ENCODE results near the gene MCF2L.
"Not testable (repeated sequence)": the region's sequence is repeated elsewhere in the genome, so short reads cannot be mapped to it uniquely, and the experiment has no call there.

The MCF2L gene

DNA sequence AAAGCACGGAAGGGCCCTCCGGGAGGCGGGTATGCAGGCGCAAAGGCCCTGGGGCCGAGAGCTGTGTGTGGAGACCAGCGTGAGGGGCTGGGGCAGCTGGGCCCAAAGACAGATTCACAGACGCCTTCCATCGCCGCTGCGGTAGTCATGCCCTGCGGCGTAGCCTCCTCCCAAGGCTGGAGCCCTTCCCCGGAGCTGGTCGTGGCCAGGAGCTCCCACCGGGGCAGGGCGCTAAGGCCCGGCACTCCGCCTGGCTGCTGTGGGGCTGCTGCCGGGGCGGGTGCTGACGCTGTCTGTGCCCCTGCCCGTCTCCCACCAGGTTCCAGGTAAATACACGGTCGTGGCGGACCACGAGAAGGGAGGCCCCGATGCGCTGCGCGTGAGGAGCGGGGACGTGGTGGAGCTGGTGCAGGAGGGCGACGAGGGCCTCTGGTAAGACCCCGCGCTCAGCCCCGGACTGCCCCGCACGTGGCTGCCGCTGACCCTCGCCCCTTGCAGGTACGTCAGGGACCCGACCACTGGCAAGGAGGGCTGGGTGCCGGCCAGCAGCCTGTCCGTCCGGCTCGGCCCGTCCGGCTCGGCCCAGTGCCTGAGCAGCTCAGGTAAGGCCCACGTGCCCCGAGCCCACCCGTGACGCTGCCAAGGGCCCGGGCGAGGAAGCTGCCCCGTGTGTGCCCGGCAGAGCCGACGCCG, 127.2 kb downstream of the MCF2L start:
- no peak for DNase-seq (ENCODE audit: low read depth)

DNA sequence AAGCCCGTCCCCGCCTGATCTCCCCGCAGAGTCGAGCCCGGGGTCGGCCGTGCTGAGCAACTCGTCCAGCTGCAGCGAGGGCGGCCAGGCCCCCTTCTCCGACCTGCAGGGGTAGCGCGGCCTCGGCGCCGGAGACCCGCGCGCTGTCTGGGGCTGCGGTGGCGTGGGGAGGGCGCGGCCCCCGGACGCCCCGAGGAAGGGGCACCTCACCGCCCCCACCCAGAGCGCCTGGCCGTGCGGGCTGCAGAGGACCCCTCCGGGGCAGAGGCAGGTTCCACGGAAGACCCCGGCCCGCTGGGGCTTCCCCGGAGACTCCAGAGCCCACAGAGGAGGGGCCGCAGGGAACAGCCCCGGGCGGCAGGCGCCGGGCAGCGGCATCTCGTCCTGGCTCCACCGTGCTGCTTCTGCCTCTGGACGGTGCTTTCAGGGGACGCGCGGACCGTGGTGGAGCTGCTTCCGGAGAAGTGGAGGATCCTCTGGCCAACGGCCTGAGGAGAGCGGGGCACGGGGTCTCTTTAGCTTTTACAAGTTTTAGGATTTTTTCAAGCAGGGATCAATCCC, 127.8 kb downstream of the MCF2L start:
- DNase-seq (ENCODE audit: low read depth) = no peak

DNA sequence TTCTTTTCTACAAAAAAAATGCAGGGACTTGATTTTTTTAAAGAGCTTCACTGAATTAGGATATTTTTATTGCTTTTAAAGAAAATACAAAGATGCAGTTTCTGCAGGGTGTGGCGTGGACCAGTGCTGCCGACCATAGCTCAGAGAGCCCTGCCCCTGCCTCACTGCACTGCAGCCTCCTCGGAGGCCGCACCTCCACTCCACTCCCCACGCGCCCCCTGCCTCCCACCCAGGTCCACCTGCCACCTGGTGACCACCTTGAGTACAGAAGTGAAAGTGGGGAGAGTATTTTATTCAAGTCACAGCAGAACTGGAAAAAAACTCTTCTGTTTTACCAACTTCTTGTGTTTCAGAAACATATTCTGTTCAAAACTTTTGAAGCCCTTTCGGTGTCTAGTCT, 128.6 kb downstream of the MCF2L start:
- no peak for DNase-seq (ENCODE audit: low read depth)

DNA sequence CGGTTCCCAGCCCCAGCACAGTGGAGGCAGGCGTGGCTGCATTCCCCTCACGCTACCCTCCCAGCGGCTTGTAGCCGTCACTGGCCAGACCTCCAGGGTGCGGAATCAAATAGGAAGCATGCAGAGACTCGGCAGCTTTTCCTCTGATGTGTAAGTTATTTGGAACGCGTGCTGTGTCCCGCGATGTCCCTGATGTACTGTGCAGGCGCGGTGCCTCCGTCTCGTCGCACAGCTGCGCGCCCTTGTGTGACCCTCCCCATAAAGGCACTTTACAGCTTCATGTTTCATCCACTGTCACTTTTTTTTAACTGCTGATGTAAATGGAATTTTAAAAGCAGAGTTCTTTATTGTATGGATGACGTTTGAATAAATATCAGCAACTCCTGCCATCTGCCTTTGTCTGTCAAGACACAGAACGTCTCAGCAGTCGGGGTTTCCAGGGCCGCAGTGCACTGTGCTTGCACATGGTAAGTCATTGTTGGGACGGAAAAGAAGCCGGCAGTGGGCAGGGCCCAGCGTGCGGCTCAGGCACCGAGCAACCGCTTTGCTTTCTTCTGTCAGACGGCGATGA, 129.2 kb downstream of the MCF2L start:
- peak; percentile 66 for DNase-seq (ENCODE audit: low read depth)

DNA sequence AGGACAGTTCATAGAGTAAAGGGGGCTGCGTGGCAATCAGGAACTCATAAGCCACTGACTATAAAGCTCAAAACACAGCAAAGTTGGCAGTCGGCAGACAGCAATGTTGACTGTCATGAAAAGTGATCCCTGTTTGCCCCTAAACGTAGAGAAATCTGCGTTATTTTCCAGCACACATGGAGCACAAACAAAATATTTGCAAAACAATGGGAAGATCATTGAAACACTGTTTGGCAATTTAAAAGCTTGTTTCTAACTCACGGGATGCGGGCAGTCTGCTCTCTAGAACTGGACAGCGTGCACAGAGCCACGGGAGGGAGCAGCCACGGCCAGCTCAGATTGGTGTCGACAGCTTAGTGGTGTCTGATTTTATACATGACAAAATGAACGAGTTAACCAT, 130.1 kb downstream of the MCF2L start:
- no peak for DNase-seq (ENCODE audit: low read depth)

DNA sequence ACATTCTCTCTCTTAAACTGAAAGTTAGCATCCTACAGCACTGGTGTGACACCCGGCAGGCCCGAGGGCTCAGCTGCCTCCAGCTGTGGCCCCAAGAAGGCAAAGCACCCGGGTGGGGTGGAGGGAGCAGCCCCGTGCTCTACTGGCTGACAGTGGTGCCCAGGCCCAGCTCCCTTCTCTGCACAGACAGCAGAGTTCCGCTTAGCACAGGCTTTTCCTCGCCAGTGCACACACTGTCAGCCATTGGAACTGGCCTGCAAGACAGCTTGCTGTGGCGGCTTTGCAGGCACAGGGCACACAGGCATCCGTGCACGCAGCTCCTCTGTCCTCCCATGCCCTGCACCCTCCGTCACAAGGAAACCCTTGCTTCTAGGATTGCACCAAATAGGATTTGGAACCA, 133.3 kb downstream of the MCF2L start:
- DNase-seq (ENCODE audit: low read depth) = not testable (repeated sequence)

DNA sequence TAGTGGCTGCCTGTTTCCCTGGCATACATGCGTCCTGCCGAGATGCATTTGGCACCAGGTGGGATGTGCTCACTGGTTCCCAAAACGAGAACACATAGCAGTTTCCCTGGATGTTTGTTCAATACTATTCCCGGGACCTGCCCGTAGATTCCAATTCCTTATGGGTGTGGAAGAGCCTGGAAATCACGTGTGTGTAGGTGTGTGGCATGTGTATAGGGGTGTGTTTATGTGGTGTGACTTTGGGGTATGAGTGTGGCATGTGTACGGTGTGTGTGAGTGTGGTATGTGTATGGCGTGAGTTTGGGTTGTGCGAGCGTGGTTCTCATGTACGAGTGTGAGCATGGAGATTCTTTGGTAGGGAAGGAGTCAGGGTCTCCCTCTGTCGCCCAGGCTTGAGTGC, 133.7 kb downstream of the MCF2L start:
- DNase-seq (ENCODE audit: low read depth) = no peak

DNA sequence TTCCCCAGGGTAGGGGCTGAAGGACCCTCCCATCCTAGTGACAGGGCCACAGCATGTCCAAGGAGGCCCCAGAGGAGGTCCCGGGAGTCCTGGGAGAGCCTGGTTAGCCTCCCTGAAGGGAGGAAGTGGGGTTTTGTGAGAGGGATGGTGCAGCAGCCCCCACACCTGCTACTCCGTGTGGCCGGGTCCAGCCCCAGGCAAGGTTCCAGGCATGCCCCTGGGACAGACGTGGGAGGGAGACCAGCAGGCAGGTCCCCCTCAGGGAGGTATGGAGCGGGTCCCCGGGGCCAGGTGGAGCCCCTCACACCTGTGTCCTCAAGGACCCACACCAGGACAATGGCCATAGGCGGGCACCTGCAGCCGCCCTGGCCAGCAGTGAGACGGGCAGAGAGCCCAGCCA, 134.6 kb downstream of the MCF2L start:
- DNase-seq (ENCODE audit: low read depth) = no peak

DNA sequence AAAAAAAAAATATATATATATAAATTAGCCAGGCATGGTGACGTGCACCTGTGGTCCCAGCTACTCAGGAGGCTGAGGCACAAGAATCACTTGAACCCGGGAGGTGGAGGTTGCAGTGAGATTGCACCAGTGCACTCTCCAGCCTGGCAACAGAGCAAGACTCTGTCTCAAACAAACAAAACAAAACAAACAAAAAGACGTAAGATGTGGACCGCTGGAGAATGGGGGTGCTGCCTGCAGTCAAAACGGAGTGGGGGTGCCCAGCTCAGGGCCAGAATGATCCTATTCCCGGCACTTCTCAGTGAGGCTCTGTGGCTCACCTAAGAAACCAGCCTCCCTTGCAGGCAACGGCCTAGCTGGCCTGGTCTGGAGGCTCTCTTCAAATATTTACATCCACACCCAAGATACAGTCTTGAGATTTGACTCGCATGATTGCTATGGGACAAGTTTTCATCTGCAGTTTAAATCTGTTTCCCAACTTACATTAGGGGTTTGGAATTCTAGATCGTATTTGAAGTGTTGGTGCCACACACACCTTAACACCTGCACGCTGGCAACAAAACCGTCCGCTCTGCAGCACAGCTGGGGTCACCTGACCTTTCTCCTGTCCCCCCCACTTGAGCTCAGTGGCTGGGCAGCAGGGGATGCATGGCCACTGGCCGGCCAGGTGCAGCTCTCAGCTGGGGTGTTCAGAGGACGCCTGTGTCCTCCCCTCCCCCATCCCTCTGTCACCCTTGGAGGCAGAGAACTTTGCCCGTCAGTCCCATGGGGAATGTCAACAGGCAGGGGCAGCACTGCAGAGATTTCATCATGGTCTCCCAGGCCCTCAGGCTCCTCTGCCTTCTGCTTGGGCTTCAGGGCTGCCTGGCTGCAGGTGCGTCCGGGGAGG, 136.3 kb downstream of the MCF2L start, which contains the start of gene F7:
Gene F7 (plus strand): TSS at position 760 of the 889 bp plus-strand sequence. CDS start 51 bp downstream, at position 811.
- DNase-seq (ENCODE audit: low read depth) = no peak

DNA sequence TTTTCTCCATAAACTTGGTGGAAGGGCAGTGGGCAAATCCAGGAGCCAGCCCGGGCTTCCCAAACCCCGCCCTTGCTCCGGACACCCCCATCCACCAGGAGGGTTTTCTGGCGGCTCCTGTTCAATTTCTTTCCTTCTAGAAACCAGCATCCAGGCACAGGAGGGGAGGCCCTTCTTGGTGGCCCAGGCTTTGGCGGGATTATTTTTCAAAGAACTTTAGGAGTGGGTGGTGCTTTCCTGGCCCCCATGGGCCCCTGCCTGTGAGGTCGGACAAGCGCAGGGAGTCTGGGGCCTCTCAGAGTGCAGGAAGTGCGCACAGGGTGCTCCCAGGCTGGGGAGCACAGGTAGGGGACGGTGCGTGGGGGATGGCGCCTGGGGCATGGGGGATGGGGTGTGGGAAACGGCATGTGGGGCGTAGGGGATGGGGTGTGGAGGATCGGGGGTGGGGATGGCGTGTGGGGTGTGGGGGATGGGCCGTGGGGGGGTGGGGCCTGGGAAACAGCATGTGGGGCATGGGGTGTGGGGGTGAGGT, 137.0 kb downstream of the MCF2L start:
- no peak for DNase-seq (ENCODE audit: low read depth)

DNA sequence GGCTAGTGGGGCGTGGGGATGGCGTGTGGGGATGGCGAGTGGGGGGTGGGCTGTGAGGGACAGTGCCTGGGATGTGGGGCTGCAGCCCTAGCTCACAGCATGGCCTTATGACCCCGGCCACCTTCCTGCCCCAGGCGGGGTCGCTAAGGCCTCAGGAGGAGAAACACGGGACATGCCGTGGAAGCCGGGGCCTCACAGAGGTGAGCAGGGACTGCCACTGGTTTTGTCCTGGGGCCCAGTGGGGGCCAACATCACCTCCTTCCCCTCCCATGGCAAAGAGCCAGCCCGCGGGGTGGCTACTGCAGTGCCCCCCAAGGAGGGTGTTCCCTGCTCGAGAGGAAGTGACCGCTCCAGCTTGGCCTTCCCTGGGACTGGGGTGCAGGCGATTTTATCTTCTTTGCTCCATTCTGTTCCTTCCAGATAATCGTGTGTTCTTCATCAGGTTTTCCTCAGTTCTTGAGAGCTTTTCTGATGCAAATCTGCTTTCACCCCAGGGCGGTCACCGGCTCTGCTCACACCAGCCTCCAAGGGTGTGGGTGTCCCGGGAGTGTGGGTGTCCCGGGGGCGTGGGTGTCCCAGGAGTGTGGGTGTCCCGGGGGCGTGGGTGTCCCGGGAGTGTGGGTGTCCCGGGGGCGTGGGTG, 137.8 kb downstream of the MCF2L start:
- DNase-seq (ENCODE audit: low read depth) = no peak

DNA sequence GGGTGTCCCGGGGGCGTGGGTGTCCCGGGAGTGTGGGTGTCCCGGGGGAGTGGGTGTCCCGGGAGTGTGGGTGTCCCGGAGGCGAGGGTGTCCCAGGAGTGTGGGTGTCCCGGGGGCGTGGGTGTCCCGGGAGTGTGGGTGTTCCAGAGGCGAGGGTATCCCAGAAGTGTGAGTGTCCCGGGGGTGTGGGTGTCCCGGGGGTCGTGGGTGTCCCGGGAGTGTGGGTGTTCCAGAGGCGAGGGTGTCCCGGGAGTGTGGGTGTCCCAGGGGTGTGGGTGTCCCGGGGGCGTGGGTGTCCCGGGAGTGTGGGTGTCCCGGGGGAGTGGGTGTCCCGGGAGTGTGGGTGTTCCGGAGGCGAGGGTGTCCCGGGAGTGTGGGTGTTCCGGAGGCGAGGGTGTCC, 139.5 kb downstream of the MCF2L start:
- DNase-seq (ENCODE audit: low read depth) = not testable (repeated sequence)

DNA sequence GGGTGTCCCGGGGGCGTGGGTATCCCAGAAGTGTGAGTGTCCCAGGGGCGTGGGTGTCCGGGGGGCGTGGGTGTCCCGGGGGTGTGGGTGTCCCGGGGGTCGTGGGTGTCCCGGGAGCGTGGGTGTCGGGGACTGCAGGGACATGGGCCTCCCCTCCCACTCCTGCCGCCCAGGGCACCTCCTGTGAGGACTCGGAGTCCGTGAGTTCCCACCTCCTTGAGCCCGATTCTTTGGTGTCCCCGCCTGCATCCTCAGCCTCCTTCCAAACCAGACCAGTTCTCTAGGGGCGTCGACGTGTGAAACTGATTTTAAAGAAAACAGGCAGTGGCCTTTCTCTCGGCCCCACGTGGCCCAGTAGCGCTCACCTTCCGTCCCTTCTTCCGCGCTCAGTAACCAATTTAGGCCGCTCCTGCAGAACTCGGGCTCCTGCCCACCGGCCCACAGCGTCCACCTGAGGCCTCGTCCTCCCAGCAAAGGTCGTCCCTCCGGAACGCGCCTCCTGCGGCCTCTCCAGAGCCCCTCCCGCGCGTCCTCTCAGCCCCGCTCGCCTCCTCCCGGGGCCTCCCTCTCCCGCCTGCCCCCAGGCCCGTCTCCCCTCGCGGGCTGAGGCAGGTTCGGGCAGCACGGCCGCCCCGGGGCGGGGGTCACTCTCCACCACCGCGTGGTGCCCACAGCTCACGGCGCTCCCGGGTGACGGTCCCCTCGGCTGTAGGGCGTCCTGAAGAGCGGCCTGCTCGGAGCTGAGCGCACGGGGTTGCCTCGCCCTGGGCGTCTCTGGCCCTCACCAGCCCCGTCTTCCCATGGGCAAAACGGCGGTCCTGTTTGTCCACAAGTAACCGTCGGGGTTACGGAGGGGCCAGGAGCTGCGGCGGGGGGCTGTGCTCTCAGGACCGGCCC, 140.4 kb downstream of the MCF2L start:
- no peak for DNase-seq (ENCODE audit: low read depth)

DNA sequence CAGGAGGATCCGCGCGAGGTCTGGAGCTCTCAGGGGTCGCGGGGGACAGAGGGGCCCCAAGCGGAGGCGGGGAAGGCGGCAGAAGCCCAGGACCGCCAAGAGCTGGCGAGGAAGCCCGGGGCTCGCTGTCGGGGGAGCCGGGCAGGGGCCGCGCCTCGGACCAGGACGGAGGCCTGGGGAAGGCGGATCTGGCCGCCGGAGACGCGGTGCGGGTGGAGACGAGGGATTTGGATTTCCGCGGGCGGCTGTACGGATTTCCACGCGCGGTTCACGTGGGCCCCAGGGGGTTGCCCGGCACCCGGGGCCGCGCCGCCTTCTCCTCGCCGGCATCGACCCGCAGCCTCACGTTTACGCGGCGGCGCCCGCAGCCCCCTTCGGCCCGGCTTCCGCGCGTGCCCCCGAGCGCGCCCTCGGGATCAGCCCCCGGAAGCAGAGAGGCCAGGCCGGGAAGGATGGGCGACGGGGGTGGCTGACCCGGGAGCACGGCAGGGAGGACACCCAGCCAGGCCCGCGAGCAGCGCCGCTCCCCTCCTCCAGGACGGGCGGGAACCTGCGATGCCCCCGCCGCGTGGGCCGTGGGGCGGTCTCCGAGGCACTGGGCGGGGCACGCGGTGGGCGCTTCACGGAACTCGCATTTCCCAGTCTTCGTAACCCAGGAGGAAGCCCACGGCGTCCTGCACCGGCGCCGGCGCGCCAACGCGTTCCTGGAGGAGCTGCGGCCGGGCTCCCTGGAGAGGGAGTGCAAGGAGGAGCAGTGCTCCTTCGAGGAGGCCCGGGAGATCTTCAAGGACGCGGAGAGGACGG, 141.2 kb downstream of the MCF2L start:
- no peak for DNase-seq (ENCODE audit: low read depth)

DNA sequence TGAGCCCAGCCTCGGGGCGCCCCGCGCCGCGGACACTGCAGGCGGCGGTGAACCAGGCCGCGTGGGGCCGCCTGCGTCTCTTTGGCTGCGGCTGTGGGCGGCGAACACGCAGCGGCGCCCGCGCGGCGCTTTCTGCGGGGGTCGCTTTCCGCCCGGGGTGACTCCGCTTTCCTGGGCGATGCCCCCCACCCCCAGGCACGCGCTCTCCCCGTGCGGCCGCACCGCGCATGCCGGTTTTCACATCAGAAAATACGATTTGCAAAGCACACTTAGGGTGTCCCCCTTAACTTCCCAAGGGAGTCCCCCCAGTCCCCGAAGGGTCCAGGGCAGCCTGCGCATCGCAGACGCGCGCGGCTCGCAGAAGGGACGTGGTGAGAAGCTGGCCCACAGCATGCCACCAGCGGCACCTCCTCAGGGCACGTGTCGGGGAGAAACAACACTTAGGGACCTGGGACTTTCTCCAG, 141.9 kb downstream of the MCF2L start:
- no peak for DNase-seq (ENCODE audit: low read depth)

DNA sequence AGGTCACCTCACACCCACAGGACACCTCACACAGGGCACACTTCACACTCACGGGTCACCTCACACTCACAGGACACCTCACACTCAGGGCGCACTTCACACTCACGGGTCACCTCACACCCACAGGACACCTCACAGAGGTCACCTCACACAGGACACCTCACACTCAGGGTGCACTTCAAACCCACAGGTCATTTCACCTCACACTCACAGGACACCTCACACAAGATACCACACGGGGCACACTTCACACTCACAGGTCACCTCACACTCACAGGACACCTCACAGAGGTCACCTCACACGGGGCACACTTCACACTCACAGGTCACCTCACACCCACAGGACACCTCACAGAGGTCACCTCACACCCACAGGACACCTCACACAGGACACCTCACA, 142.8 kb downstream of the MCF2L start:
- DNase-seq (ENCODE audit: low read depth) = not testable (repeated sequence)

DNA sequence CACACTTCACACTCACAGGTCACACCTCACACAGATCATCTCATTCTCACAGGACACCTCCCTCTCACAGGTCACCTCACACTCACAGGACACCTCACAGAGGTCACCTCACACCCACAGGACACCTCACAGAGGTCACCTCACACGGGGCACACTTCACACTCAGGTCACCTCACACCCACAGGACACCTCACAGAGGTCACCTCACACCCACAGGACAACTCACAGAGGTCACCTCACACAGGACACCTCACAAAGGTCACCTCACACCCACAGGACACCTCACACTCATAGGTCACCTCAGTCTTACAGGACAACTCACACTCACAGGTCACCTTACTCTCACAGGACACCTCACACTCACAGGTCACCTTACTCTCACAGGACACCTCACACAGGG, 143.5 kb downstream of the MCF2L start:
- DNase-seq (ENCODE audit: low read depth) = not testable (repeated sequence)

DNA sequence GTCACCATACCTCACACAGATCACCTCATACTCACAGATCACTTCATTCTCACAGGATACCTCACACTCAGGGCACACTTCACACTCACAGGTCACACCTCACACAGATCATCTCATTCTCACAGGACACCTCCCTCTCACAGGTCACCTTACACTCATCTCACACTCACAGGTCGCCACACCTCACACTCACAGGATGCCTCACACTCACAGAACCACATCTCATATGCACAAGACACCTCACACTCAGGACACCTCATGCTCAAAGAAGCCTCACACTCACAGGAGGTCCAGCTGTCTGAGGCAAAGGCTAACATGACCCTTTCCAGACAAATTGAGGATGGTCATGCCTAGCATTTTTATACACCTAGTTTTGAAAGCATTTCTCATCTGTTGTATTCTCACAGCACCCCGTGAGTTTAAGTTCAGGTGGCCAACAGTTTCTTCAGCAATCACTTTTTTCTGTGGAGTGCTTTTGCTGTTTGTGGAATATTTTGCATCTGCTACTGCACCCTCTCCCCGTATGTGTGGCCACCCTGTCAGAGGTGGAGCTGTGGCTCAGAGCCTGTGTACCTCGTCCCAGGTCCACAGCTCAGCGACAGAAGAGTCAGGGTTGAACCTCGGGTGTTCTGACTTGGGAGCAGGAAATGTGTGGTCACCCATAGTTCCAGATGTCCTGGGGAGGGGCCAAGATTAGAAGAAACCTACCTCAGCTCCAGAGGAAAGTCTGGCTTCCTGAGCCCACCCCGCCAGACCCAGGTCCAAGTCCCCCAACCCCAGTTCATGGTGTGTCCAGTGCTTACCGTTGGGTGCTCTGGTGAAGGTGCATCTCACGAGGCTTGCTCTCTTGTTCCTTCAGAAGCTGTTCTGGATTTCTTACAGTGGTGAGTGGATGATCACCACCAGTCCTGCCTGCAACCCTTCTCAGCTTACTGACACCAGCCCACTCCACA, 144.2 kb downstream of the MCF2L start:
- no peak for DNase-seq (ENCODE audit: low read depth)

DNA sequence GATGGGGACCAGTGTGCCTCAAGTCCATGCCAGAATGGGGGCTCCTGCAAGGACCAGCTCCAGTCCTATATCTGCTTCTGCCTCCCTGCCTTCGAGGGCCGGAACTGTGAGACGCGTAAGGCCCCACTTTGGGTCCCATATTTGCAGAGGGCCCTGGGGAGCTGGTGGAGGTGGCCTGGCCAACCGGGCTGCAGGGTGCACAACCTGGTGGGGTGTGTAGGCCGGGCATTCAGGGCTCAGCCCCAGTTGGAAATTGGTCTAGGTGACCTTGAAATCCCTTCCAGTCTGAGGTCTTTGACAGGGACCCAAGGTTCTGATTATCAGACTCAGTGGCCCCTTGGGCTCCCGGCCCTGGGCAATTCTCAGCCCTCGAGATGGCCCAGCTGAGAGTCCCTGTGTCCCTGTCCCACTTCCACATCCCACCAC, 144.8 kb downstream of the MCF2L start:
- DNase-seq (ENCODE audit: low read depth) = no peak
